Activated CD8-positive, alpha-beta memory T cell treated with anti-CD3 and anti-CD28 coated beads, Interleukin-2, amount 10 ng/mL, durations not matched to agents 7 days and 5 days (primary cell): ENCODE measurements around the gene TELO2. TPM values are rescaled to one million over a fixed set of nuclear protein-coding genes. Genes with fewer than 3 reads are reported as not detected.

Experiments
- ATAC-seq: fragments of 150-1000 bp; cut with Tn5 transposase; one replicate; pipeline ENCODE4 v1.10.0; 2021; ENCODE audit warnings: moderate library complexity
- CTCF ChIA-PET: fragments of 350-600 bp; sonication (Branson Sonifier 250); formaldehyde crosslinking; loops from one replicate; lab custom pipeline; 2021; ENCODE audit warnings: antibody characterized with exemption; lab: Charles Lee
- DNase-seq: peaks from one replicate; pipeline ENCODE4 v3.0.0-alpha.2; 2020
- H3K27ac Mint-ChIP-seq: one replicate; pipeline ENCODE4 v1.8.0; 2021; ENCODE audit warnings: mild to moderate bottlenecking, mixed read lengths
- H3K27me3 Mint-ChIP-seq: one replicate; pipeline ENCODE4 v1.8.0; 2021; ENCODE audit warnings: mixed read lengths
- H3K36me3 Mint-ChIP-seq: one replicate; pipeline ENCODE4 v1.8.0; 2021; ENCODE audit warnings: mild to moderate bottlenecking, mixed read lengths
- H3K4me1 Mint-ChIP-seq: one replicate; pipeline ENCODE4 v1.8.0; 2021; ENCODE audit warnings: mixed read lengths
- H3K4me3 Mint-ChIP-seq: one replicate; pipeline ENCODE4 v1.8.0; 2021; ENCODE audit warnings: mild to moderate bottlenecking, moderate library complexity, mixed read lengths
- H3K9me3 Mint-ChIP-seq: one replicate; pipeline ENCODE4 v1.8.0; 2022; ENCODE audit warnings: low read depth, mixed read lengths
- total RNA-seq, 2 experiments: library from RNA; stranded (reverse); gene quantifications; one replicate each; pipeline ENCODE4 v1.2.3, GENCODE V29; 2021

Gene TELO2
- 10 to 100 TPM; 60.7 to 63.8 TPM for total RNA-seq

DNA sequence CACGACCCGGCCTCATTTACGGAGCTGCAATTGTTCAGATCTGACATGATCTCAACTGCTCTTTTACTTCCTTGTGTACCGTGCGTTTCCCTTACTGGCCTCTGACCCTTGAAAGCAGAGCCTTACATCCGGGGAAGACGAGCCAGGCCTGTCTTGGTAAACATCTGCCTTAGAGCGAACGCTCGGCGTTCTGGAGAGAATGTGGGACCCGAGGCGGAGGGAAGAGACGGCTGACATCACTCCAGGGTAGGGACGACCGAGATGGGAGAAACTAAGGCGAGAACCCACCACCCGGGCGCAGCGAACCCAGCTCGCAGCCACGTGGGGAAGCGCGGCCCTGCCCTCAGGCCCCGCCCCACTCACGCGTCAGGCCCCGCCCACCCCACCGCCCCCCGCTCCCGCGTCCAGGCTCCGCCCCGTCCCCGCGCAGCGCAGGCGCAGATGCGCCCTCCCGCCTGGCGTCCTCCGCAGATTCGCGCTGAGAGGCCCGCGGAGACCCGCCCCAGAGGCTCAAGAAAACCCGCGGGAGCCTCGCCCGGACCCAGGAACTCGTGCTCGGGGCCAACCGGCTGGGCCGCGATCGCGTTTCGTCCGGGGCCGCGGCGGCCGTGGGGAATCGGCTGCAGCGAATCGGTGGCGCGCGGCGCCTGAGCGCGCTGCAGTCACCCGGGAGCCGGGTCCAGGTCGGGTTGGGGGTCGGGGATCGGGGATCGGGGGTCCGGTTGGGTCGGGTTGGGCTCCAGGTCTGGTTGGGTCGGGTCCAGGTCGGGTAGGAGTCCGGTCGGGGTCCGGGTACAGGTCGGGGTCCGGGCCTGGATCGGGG lies at the start of gene TELO2:
TSS of gene TELO2 (plus strand) at position 438 of the 823 bp plus-strand sequence. CDS start 922 bp downstream, outside the sequence.
- Mint-ChIP-seq H3K4me1 (peaks cover 17% of the 10 kb centered on the region), H3K27ac (peak within 1 kb of the TSS; percentile 91), H3K9me3 (no peaks in the 10 kb centered on the region), H3K27me3 (no peaks in the 10 kb centered on the region), H3K36me3 (peaks cover under 1% of the 10 kb centered on the region), H3K4me3 (peak within 1 kb of the TSS; percentile 79)
- DNase-seq (peak; percentile 89), ATAC-seq (peak; percentile 89)
- CTCF ChIA-PET: interaction anchor here (1.0 to 1.6 kb wide), 4 partner anchors 21 to 213 kb away, joined by 3 to 6 read pairs (median 4); partner anchors contain the start of genes MAPK8IP3 and TMEM204

DNA sequence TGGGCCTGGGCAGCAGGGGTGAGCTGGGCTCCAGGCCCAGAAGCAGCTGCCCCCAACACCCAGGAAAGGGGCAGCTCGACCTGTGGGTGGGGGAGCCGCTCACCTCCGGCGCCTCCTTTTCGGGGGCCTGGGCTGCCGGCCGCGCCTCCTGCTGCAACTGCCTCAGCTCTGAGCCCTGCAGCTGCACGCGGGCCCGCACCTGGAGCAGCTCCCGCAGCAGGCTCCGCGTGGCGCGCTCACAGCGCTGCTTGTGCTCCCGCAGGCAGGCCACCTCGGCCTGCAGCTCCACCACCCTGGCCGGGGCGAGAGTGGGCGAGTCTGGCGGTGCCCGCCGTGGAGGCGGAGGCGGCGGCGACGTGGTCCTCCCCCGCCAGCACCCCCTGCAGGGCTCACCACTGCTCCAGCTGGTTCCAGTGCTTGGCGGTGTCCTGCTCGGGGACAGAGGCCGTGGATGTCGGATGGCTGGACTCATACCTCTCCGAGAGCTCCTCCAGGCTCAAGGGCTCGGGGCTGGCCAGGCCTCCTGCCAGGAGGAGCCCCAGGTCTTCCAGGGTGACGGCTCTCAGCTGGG lies 49.7 kb upstream of the TELO2 start:
- Mint-ChIP-seq H3K27me3 (no peaks in the 10 kb centered on the region), H3K4me1 (no peaks in the 10 kb centered on the region), H3K27ac (no peak overlapping the region), H3K4me3 (no peak overlapping the region), H3K36me3 (no peaks in the 10 kb centered on the region), H3K9me3 (no peaks in the 10 kb centered on the region)
- CTCF ChIA-PET: no interaction called here
- ATAC-seq: no peak
- no peak for DNase-seq

GRCh38 chr16:1443980-1444729 lies 49.0 kb upstream of the TELO2 start, which contains the start of gene CCDC154:
TSS of gene CCDC154 (minus strand) at chr16:1444556. CDS start at chr16:1444322, 234 bp downstream.
- Mint-ChIP-seq H3K4me3 (no peak within 1 kb of the TSS), H3K36me3 (no peaks in the 10 kb centered on the region), H3K27me3 (no peaks in the 10 kb centered on the region), H3K27ac (no peak within 1 kb of the TSS), H3K4me1 (no peaks in the 10 kb centered on the region), H3K9me3 (no peaks in the 10 kb centered on the region)
- CTCF ChIA-PET: no interaction called here
- no peak for DNase-seq
- no peak for ATAC-seq

- H3K36me3 Mint-ChIP-seq: no peaks in the 10 kb centered on the region
- DNase-seq (no peak), ATAC-seq (no peak)
- H3K4me3 Mint-ChIP-seq: no peak overlapping the region
- H3K27ac Mint-ChIP-seq: no peak overlapping the region
- no peaks in the 10 kb centered on the region for H3K4me1 Mint-ChIP-seq
- no peaks in the 10 kb centered on the region for H3K9me3 Mint-ChIP-seq
- CTCF ChIA-PET: no interaction called here
- H3K27me3 Mint-ChIP-seq: no peaks in the 10 kb centered on the region
Observed at GRCh38 chr16:1444730-1445517, 48.2 kb upstream of the TELO2 start.

- no peak for DNase-seq
- Mint-ChIP-seq H3K4me1 (no peaks in the 10 kb centered on the region), H3K9me3 (no peaks in the 10 kb centered on the region), H3K27me3 (no peaks in the 10 kb centered on the region), H3K4me3 (no peak overlapping the region), H3K27ac (no peak overlapping the region), H3K36me3 (no peaks in the 10 kb centered on the region)
- CTCF ChIA-PET: interaction anchor here (0.6 kb wide), 1 partner anchor 17 kb away, joined by 4 read pairs; no protein-coding TSS in a partner anchor
- no peak for ATAC-seq
Observed at GRCh38 chr16:1445518-1446203, 47.5 kb upstream of the TELO2 start.

GRCh38 chr16:1446296-1447080 lies 46.7 kb upstream of the TELO2 start:
- DNase-seq: no peak
- H3K36me3 Mint-ChIP-seq: no peaks in the 10 kb centered on the region
- ATAC-seq: no peak
- H3K27me3 Mint-ChIP-seq: no peaks in the 10 kb centered on the region
- CTCF ChIA-PET: interaction anchor here (0.6 kb wide), 1 partner anchor 16 kb away, joined by 4 read pairs; no protein-coding TSS in a partner anchor
- no peak overlapping the region for H3K27ac Mint-ChIP-seq
- no peaks in the 10 kb centered on the region for H3K4me1 Mint-ChIP-seq
- H3K4me3 Mint-ChIP-seq: no peak overlapping the region
- H3K9me3 Mint-ChIP-seq: no peaks in the 10 kb centered on the region

DNA sequence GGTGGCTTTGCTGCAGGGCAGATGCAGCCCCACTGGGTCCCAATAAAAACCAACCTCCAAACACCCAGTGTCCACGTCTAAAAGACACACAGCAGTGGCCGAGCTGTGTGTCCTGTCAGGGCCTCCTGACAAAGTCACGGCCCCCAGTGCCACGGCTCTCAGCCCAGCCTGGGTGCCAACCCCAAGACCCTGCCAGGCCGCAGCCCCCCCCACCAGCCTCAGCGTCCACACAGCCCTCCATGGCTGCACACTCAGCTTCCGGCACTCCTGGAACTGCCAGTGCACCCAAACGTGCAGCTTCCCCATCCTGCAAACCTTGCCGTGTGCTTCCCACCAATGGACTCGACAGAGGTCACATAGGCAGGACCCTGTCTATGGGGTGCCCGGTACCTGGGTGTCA lies 45.2 kb upstream of the TELO2 start:
- no peaks in the 10 kb centered on the region for H3K27me3 Mint-ChIP-seq
- no peak overlapping the region for H3K27ac Mint-ChIP-seq
- H3K4me3 Mint-ChIP-seq: no peak overlapping the region
- CTCF ChIA-PET: no interaction called here
- no peak for ATAC-seq
- H3K9me3 Mint-ChIP-seq: no peaks in the 10 kb centered on the region
- DNase-seq: no peak
- H3K36me3 Mint-ChIP-seq: no peaks in the 10 kb centered on the region
- no peaks in the 10 kb centered on the region for H3K4me1 Mint-ChIP-seq

DNA sequence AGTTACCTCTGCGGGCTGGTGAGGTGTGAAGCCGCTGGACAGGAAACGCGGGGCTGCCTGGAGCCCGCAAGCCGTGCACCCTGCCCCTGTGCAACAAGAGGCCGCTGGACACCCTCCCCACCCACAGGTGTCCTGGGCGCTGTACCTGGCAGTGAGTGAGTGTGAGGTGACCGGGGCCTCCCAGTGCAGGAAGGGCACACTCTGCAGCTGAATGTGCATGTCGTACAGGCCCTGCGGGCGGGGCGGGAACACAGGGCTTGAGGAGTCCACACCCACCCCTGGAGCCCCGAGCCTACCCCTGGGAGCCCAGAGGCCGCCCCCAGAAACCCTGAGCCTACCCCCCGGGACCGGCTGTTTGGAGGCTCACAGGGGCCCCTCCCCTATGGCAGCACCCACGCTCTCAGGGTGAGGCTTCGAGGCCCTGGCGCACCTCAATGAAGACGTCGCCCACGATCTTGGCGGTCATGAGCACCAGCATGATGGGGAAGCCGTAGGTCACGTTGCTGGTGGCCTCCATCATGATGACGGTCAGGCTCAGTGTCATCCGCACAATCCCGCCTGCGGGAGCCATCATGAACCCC lies 44.5 kb upstream of the TELO2 start:
- DNase-seq: no peak
- H3K9me3 Mint-ChIP-seq: no peaks in the 10 kb centered on the region
- CTCF ChIA-PET: no interaction called here
- H3K27me3 Mint-ChIP-seq: no peaks in the 10 kb centered on the region
- peaks cover 3% of the 10 kb centered on the region for H3K4me1 Mint-ChIP-seq
- no peak overlapping the region for H3K4me3 Mint-ChIP-seq
- no peaks in the 10 kb centered on the region for H3K36me3 Mint-ChIP-seq
- no peak overlapping the region for H3K27ac Mint-ChIP-seq
- no peak for ATAC-seq

DNA sequence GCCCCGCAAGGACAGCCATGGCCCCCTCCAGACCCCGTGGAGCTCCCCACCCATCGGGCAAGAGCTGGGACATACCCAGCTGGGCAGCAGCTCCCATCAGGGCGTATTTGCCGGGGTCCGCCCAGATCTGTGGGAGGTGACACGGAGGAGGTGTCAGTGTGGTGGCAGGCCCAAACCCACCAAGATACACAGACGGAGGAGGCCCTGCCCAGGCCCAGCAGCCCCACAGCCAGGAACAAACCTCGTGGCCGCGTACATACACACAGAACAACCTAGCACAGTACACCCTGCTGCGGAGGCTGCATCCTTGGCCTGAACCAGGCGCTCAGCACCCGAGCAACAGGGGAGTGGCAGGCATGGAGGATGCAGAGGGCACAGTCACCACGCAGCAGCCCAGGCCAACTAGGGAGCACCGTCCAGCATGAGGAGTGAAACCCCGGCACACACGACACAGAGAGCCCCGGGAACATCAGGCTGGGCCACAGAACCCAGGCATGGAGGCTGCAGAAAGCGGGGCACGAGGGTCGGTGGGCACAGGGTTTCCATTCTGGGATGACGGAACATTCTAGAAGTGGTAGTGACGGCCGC lies 43.9 kb upstream of the TELO2 start:
- H3K27me3 Mint-ChIP-seq: no peaks in the 10 kb centered on the region
- DNase-seq (no peak), ATAC-seq (no peak)
- CTCF ChIA-PET: no interaction called here
- H3K4me1 Mint-ChIP-seq: peaks cover 9% of the 10 kb centered on the region
- H3K9me3 Mint-ChIP-seq: no peaks in the 10 kb centered on the region
- no peaks in the 10 kb centered on the region for H3K36me3 Mint-ChIP-seq
- no peak overlapping the region for H3K27ac Mint-ChIP-seq
- H3K4me3 Mint-ChIP-seq: no peak overlapping the region

DNA sequence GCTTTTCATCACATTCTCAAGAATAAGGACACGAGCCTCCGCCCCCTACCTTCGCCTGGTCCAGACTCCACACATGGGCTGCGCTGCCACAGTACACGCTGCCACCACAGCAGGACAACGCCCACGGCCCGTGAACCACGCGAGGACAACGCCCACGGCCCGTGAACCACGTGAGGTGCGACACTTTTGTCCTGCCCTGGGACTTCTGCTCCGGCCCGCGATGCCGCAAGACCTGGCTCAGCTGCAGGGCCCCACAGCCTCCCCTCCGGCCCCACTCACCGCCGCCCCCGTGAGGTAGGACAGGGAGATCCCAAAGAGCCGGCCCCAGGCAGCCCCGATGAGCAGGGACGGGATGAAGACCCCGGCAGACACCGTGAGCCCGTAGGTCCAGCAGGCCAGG lies 42.9 kb upstream of the TELO2 start:
- H3K4me3 Mint-ChIP-seq: no peak overlapping the region
- H3K27me3 Mint-ChIP-seq: no peaks in the 10 kb centered on the region
- CTCF ChIA-PET: no interaction called here
- no peaks in the 10 kb centered on the region for H3K36me3 Mint-ChIP-seq
- no peaks in the 10 kb centered on the region for H3K9me3 Mint-ChIP-seq
- ATAC-seq (no peak), DNase-seq (no peak)
- H3K4me1 Mint-ChIP-seq: peaks cover 10% of the 10 kb centered on the region
- H3K27ac Mint-ChIP-seq: no peak overlapping the region

DNA sequence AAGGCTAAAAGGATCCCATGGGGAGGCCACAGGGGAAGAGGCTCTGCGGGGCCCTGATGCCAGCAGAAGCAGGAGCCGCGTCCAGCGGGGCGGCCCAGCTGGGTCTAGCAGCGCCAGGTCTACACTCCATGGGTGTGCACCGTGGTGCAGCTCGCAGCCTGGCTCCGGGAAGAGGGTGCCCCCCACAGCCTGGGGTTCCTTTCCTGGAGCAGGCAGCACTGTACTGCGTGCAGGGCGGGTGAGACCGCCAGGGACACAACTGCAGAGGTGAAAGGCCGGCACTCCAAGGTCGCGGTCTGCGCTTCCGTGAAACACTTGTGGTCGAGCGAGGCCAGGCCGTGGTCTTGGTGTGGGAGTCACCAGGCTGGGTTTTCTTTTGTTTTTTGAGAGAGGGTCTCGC lies 42.3 kb upstream of the TELO2 start:
- H3K4me3 Mint-ChIP-seq: no peak overlapping the region
- CTCF ChIA-PET: no interaction called here
- H3K9me3 Mint-ChIP-seq: no peaks in the 10 kb centered on the region
- H3K27me3 Mint-ChIP-seq: no peaks in the 10 kb centered on the region
- H3K27ac Mint-ChIP-seq: no peak overlapping the region
- DNase-seq: no peak
- no peaks in the 10 kb centered on the region for H3K36me3 Mint-ChIP-seq
- no peak for ATAC-seq
- peaks cover 10% of the 10 kb centered on the region for H3K4me1 Mint-ChIP-seq
